ENCODE results near the gene RBP4. TPM values are rescaled to one million over a fixed set of nuclear protein-coding genes. Genes with fewer than 3 reads are reported as not detected.

Gene RBP4
- total RNA-seq, 2 donors from 2014 or later = 16.2 to 48.2 TPM

DNA sequence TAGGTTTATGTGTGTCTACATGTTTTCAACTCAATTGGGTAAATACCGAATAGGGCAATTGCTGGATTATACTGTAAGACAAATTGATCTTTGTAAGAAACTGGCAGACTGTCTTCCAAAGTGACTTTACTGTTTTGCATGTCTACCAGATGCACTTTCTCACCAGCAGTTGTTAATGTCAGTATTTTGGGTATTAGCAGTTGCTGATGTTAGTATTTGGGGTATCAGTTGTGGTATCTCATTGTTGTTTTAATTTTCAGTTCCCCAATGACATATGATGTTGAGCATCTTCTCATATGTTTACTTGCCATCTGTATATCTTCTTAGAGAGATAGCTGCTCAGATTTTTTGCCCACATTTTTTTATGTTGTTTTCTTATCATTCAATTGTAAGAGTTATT, 21.9 kb upstream of the RBP4 start:
- no peaks in the 10 kb centered on the region for H3K36me3 ChIP-seq
- no peaks in the 10 kb centered on the region for H3K4me1 ChIP-seq
- no peaks in the 10 kb centered on the region for H3K9me3 ChIP-seq
- H3K4me3 ChIP-seq = no peak overlapping the region
- H3K27me3 ChIP-seq = no peaks in the 10 kb centered on the region
- DNase-seq (ENCODE audit: low spot score) = no peak
- TF ChIP-seq, protein P1, sequence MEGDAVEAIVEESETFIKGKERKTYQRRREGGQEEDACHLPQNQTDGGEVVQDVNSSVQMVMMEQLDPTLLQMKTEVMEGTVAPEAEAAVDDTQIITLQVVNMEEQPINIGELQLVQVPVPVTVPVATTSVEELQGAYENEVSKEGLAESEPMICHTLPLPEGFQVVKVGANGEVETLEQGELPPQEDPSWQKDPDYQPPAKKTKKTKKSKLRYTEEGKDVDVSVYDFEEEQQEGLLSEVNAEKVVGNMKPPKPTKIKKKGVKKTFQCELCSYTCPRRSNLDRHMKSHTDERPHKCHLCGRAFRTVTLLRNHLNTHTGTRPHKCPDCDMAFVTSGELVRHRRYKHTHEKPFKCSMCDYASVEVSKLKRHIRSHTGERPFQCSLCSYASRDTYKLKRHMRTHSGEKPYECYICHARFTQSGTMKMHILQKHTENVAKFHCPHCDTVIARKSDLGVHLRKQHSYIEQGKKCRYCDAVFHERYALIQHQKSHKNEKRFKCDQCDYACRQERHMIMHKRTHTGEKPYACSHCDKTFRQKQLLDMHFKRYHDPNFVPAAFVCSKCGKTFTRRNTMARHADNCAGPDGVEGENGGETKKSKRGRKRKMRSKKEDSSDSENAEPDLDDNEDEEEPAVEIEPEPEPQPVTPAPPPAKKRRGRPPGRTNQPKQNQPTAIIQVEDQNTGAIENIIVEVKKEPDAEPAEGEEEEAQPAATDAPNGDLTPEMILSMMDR (IDR thresholded peaks at IDR 0.05) = no peak
- no peak overlapping the region for H3K27ac ChIP-seq

DNA sequence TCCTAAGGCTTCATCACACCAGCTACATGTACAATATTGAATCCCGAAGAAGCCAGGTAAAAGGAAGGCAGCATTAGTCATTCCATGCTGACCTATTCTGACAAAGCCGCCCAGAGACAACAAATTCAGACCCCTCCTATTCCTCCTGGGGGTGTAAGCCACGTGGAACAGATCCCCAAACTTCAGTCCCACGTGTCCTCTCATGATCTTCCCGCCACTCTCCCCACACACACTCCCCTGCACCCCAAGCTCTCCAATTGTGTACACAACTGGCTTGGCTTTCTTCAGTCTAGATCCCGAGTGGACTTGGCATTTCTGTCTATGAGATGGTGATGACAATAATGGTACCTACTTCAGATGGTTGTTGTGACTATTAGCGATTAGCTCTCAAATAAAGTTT, 19.9 kb upstream of the RBP4 start:
- Histone ChIP-seq H3K4me1 (no peaks in the 10 kb centered on the region), H3K27ac (no peak overlapping the region), H3K4me3 (no peak overlapping the region), H3K27me3 (no peaks in the 10 kb centered on the region), H3K36me3 (no peaks in the 10 kb centered on the region), H3K9me3 (no peaks in the 10 kb centered on the region)
- DNase-seq (ENCODE audit: low spot score) = no peak
- TF ChIP-seq, protein P1 (IDR thresholded peaks at IDR 0.05) = no peak

DNA sequence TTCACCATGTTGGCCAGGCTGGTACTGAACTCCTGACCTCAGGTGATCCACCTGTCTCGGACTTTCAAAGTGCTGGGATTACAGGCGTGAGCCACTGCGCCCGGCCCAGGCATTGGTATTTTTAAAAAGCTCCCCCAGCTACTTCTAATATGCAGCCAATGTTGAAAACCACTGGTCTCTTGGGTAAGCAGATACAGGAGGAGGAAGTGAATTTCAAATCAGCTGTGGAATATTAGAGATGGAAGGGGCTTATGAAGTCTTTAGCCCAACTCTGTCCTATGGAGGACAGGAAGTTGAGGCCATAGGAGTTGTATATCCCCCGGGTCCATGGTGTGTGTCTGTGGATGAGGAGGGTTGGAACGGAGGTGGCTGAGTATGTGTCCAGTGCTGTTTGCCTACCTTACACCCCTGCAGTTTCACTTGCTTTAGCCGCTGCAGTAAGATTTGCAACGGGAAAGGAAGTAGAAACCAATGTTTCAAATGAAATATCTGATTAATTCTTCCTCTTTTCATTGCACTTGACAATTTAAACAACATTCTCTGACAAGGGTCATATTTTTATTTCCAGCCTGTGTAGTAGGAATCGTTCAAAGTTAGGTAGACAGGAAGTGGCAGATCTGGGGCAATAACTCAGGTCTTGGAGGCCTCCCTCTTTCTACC, 14.7 kb upstream of the RBP4 start:
- no peaks in the 10 kb centered on the region for H3K9me3 ChIP-seq
- no peak overlapping the region for H3K27ac ChIP-seq
- no peaks in the 10 kb centered on the region for H3K27me3 ChIP-seq
- H3K4me1 ChIP-seq = no peaks in the 10 kb centered on the region
- no peaks in the 10 kb centered on the region for H3K36me3 ChIP-seq
- DNase-seq (ENCODE audit: low spot score) = no peak
- TF ChIP-seq, protein P1 (IDR thresholded peaks at IDR 0.05) = no peak
- H3K4me3 ChIP-seq = no peak overlapping the region

DNA sequence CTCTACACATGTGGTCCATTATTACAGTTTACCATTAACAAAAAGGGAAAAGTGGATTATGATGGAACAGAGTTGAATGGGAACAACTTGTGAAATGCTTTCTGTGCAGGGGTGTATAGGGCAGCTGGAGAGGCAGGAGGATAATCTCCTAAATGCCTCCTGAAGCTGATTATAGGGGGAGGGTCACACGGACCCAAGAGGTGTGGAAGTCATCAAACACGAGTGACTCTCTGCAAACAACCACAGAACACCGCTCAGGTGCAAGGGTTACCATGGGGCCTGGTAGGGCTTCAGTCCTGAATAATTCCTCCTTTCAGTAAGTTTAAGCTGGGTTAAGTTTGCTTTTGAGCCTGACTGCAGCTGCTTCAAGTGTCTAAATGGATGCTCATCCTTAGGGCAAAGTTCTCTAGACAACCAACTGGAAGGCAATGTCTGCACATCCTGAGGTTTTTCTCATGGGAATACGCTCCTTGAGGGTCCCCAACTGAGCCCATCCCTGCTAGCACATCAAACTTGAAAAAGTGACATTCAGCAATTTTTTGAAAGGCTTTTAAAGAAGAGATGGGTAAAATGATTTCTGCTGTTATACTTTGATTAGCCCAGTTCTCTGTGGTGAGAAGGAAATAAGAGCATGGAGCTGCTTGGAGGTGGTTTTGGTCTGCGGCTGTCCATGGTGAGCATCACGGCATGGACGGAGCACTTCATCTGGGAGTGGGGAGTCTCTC, 13.2 kb upstream of the RBP4 start:
- Histone ChIP-seq H3K4me3 (no peak overlapping the region), H3K9me3 (no peaks in the 10 kb centered on the region), H3K4me1 (no peaks in the 10 kb centered on the region), H3K36me3 (no peaks in the 10 kb centered on the region), H3K27me3 (no peaks in the 10 kb centered on the region), H3K27ac (no peak overlapping the region)
- TF ChIP-seq, protein P1 (IDR thresholded peaks at IDR 0.05) = no peak
- no peak for DNase-seq (ENCODE audit: low spot score)

DNA sequence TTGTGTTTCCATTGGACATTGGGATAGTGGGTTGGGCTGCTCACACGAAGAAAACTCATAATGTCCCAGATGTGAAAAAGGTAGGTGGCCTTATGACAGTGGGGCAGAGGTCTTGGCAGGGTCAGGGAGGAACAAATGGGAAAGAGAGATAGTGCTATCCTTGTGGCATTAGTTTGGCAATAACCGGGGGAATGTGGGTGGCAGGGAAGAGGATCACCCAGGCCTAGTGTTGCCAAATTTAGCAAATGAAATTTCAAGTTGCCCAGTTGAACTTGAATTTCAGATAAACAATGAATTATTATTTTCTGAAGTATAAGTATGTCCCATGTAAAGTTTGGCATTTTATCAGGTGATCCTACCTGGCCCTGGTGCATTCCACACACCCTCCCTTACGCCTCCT, 12.1 kb upstream of the RBP4 start:
- no peaks in the 10 kb centered on the region for H3K36me3 ChIP-seq
- no peaks in the 10 kb centered on the region for H3K27me3 ChIP-seq
- no peak for DNase-seq (ENCODE audit: low spot score)
- TF ChIP-seq, protein P1 (IDR thresholded peaks at IDR 0.05) = no peak
- H3K4me3 ChIP-seq = no peak overlapping the region
- no peak overlapping the region for H3K27ac ChIP-seq
- no peaks in the 10 kb centered on the region for H3K4me1 ChIP-seq
- no peaks in the 10 kb centered on the region for H3K9me3 ChIP-seq

Measured in right atrium auricular region (tissue), 2 donors.